ENCODE measurements around the gene UGT3A1. TPM values are rescaled to one million over a fixed set of nuclear protein-coding genes. Genes with fewer than 3 reads are reported as not detected.

Gene UGT3A1
- total and polyA plus RNA-seq, 2 experiments from 2014 or later, result 1.6 to 3.1 TPM

GRCh38 chr5:36031223-36031622, 40.0 kb upstream of the UGT3A1 start:
- H3K27me3 ChIP-seq (ENCODE audit: insufficient read depth), result no peaks in the 10 kb centered on the region
- peaks cover 2% of the 10 kb centered on the region for H3K27me3 Mint-ChIP-seq (ENCODE audit: insufficient read depth, low read depth, poor library complexity)
- no peaks in the 10 kb centered on the region for H3K79me2 ChIP-seq (replicated peaks; ENCODE audit: insufficient read depth)
- DNase-seq (ENCODE audit: low spot score), result no peak
- no peaks in the 10 kb centered on the region for H3K9me2 ChIP-seq (ENCODE audit: insufficient read depth)
- H3K36me3 ChIP-seq (ENCODE audit: insufficient read depth), result no peaks in the 10 kb centered on the region
- H3K27ac ChIP-seq (ENCODE audit: low read depth), result no peak overlapping the region
- H3K4me2 ChIP-seq, result no peak overlapping the region
- H3K4me3 Mint-ChIP-seq, result no peak overlapping the region
- H3K9me3 Mint-ChIP-seq, result peaks cover 20% of the 10 kb centered on the region
- H3K4me1 ChIP-seq (ENCODE audit: insufficient read depth), result no peaks in the 10 kb centered on the region
- TF ChIP-seq ZNF331 (CRISPR knock-in tag; IDR thresholded peaks at IDR 0.05; ENCODE audit: low read depth) (no peak), EZH2phosphoT487 (IDR thresholded peaks at IDR 0.05; ENCODE audit: unreplicated experiment) (no peak)
- H3K4me1 Mint-ChIP-seq, result no peaks in the 10 kb centered on the region
- peaks cover 5% of the 10 kb centered on the region; the same call in 2 of the 3 replicates for H3K36me3 Mint-ChIP-seq (ENCODE audit: low read depth)
- no peak overlapping the region for H3K27ac Mint-ChIP-seq
- H3F3A ChIP-seq (replicated peaks; ENCODE audit: low read depth), result no peaks in the 10 kb centered on the region
- H2AFZ ChIP-seq, result no peak overlapping the region
- H4K20me1 ChIP-seq (replicated peaks; ENCODE audit: insufficient read depth), result no peaks in the 10 kb centered on the region
- H3K4me3 ChIP-seq, result no peak overlapping the region
- no peak for ATAC-seq

GRCh38 chr5:36029914-36030313, 38.7 kb upstream of the UGT3A1 start:
- no peak for DNase-seq (ENCODE audit: low spot score)
- Histone ChIP-seq H4K20me1 (replicated peaks; ENCODE audit: insufficient read depth) (no peaks in the 10 kb centered on the region), H3K27me3 (ENCODE audit: insufficient read depth) (no peaks in the 10 kb centered on the region), H3K36me3 (ENCODE audit: insufficient read depth) (no peaks in the 10 kb centered on the region), H2AFZ (no peak overlapping the region), H3F3A (replicated peaks; ENCODE audit: low read depth) (no peaks in the 10 kb centered on the region), H3K9me2 (ENCODE audit: insufficient read depth) (no peaks in the 10 kb centered on the region), H3K79me2 (replicated peaks; ENCODE audit: insufficient read depth) (no peaks in the 10 kb centered on the region), H3K4me1 (ENCODE audit: insufficient read depth) (no peaks in the 10 kb centered on the region), H3K4me2 (no peak overlapping the region), H3K4me3 (no peak overlapping the region), H3K27ac (ENCODE audit: low read depth) (no peak overlapping the region)
- Mint-ChIP-seq H3K4me3 (no peak overlapping the region), H3K4me1 (no peaks in the 10 kb centered on the region), H3K36me3 (ENCODE audit: low read depth) (peaks cover 5% of the 10 kb centered on the region; the same call in 2 of the 3 replicates), H3K27ac (no peak overlapping the region), H3K9me3 (peaks cover 28% of the 10 kb centered on the region), H3K27me3 (ENCODE audit: insufficient read depth, low read depth, poor library complexity) (peaks cover 4% of the 10 kb centered on the region)
- no peak for ATAC-seq
- TF ChIP-seq, protein P1, sequence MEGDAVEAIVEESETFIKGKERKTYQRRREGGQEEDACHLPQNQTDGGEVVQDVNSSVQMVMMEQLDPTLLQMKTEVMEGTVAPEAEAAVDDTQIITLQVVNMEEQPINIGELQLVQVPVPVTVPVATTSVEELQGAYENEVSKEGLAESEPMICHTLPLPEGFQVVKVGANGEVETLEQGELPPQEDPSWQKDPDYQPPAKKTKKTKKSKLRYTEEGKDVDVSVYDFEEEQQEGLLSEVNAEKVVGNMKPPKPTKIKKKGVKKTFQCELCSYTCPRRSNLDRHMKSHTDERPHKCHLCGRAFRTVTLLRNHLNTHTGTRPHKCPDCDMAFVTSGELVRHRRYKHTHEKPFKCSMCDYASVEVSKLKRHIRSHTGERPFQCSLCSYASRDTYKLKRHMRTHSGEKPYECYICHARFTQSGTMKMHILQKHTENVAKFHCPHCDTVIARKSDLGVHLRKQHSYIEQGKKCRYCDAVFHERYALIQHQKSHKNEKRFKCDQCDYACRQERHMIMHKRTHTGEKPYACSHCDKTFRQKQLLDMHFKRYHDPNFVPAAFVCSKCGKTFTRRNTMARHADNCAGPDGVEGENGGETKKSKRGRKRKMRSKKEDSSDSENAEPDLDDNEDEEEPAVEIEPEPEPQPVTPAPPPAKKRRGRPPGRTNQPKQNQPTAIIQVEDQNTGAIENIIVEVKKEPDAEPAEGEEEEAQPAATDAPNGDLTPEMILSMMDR (conservative IDR thresholded peaks at IDR 0.05; ENCODE audit: low read depth in 2 of 2), result no peak
- TF ChIP-seq EZH2 (IDR thresholded peaks at IDR 0.05; ENCODE audit: low read depth, unreplicated experiment), result no peak
- TF ChIP-seq, protein P2, sequence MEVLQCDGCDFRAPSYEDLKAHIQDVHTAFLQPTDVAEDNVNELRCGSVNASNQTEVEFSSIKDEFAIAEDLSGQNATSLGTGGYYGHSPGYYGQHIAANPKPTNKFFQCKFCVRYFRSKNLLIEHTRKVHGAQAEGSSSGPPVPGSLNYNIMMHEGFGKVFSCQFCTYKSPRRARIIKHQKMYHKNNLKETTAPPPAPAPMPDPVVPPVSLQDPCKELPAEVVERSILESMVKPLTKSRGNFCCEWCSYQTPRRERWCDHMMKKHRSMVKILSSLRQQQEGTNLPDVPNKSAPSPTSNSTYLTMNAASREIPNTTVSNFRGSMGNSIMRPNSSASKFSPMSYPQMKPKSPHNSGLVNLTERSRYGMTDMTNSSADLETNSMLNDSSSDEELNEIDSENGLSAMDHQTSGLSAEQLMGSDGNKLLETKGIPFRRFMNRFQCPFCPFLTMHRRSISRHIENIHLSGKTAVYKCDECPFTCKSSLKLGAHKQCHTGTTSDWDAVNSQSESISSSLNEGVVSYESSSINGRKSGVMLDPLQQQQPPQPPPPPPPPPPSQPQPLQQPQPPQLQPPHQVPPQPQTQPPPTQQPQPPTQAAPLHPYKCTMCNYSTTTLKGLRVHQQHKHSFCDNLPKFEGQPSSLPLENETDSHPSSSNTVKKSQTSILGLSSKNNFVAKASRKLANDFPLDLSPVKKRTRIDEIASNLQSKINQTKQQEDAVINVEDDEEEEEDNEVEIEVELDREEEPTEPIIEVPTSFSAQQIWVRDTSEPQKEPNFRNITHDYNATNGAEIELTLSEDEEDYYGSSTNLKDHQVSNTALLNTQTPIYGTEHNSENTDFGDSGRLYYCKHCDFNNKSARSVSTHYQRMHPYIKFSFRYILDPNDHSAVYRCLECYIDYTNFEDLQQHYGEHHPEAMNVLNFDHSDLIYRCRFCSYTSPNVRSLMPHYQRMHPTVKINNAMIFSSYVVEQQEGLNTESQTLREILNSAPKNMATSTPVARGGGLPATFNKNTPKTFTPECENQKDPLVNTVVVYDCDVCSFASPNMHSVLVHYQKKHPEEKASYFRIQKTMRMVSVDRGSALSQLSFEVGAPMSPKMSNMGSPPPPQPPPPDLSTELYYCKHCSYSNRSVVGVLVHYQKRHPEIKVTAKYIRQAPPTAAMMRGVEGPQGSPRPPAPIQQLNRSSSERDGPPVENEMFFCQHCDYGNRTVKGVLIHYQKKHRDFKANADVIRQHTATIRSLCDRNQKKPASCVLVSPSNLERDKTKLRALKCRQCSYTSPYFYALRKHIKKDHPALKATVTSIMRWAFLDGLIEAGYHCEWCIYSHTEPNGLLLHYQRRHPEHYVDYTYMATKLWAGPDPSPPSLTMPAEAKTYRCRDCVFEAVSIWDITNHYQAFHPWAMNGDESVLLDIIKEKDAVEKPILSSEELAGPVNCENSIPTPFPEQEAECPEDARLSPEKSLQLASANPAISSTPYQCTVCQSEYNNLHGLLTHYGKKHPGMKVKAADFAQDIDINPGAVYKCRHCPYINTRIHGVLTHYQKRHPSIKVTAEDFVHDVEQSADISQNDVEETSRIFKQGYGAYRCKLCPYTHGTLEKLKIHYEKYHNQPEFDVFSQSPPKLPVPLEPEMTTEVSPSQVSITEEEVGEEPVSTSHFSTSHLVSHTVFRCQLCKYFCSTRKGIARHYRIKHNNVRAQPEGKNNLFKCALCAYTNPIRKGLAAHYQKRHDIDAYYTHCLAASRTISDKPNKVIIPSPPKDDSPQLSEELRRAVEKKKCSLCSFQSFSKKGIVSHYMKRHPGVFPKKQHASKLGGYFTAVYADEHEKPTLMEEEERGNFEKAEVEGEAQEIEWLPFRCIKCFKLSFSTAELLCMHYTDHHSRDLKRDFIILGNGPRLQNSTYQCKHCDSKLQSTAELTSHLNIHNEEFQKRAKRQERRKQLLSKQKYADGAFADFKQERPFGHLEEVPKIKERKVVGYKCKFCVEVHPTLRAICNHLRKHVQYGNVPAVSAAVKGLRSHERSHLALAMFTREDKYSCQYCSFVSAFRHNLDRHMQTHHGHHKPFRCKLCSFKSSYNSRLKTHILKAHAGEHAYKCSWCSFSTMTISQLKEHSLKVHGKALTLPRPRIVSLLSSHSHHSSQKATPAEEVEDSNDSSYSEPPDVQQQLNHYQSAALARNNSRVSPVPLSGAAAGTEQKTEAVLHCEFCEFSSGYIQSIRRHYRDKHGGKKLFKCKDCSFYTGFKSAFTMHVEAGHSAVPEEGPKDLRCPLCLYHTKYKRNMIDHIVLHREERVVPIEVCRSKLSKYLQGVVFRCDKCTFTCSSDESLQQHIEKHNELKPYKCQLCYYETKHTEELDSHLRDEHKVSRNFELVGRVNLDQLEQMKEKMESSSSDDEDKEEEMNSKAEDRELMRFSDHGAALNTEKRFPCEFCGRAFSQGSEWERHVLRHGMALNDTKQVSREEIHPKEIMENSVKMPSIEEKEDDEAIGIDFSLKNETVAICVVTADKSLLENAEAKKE (CRISPR knock-in tag; IDR thresholded peaks at IDR 0.05), result no peak
- no peak for TF ChIP-seq STAT1 (IDR thresholded peaks at IDR 0.05; ENCODE audit: unreplicated experiment)
- TF ChIP-seq EZH2phosphoT487 (IDR thresholded peaks at IDR 0.05; ENCODE audit: unreplicated experiment), result no peak
- no peak for TF ChIP-seq JUNB (IDR thresholded peaks at IDR 0.05; ENCODE audit: unreplicated experiment)
- no peak for TF ChIP-seq POLR2AphosphoS5 (IDR thresholded peaks at IDR 0.05; ENCODE audit: low read depth)
- no peak for TF ChIP-seq ZNF331 (CRISPR knock-in tag; IDR thresholded peaks at IDR 0.05; ENCODE audit: low read depth)
- no peak for TF ChIP-seq ZNF114 (CRISPR knock-in tag; IDR thresholded peaks at IDR 0.05)
- no peak for TF ChIP-seq ETS1 (IDR thresholded peaks at IDR 0.05)

Data from GM23338 (cell line).